ENCODE measurements around the gene ZCCHC4. TPM values are rescaled to one million over a fixed set of nuclear protein-coding genes. Genes with fewer than 3 reads are reported as not detected.

Gene ZCCHC4
- total and polyA plus RNA-seq, 2 of the 4 experiments (the other 2 are of a cell fraction) = 7.9 to 8.1 TPM

DNA sequence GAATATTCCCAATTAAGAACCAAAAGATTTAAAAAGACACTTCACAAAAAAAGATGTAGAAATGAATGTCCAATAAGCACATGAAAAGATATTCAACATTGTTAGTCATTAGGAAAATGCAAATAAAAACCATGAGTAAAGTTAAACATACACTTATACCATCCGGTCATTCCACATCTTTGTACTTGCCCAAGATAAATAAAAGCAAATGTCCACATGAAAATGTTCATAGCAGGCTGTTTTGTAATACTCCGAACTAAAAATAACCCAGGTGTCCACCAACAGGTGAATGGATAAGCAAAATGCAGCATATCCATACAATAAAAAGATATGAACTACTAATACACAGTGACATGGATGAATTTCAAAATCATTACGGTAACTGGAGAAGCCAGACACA is 28.6 kb upstream of the ZCCHC4 start:
- no peaks in the 10 kb centered on the region for H3K36me3 ChIP-seq (ENCODE audit: control insufficient read depth, insufficient read depth, low read length)
- no peaks in the 10 kb centered on the region for H3K9me1 ChIP-seq (ENCODE audit: insufficient read depth, low read length)
- no peaks in the 10 kb centered on the region for H3K27me3 ChIP-seq (ENCODE audit: control insufficient read depth, insufficient read depth, low read length)
- no peak overlapping the region for H2AFZ ChIP-seq (replicated peaks; ENCODE audit: low read length, poor library complexity)
- CTCF ChIA-PET = no interaction called here
- no peak overlapping the region for H3K18ac ChIP-seq (ENCODE audit: low read depth, low read length)
- no peaks in the 10 kb centered on the region for H3K9me3 ChIP-seq (ENCODE audit: control insufficient read depth, insufficient read depth, low read length)
- no peak overlapping the region for H3K23ac ChIP-seq (ENCODE audit: low read depth, low read length)
- no peaks in the 10 kb centered on the region for H3K79me1 ChIP-seq (ENCODE audit: low read depth in 1 of 2, low read length in 2 of 2)
- intact Hi-C loops (cut with micrococcal nuclease) (no loop called here), dilution Hi-C loops (cut with HindIII; ENCODE audit: low sequenced_read_pairs, unreplicated experiment) (no loop called here), in situ Hi-C loops (cut with MboI; ENCODE audit: low sequenced_read_pairs) (no loop called here)
- no peak overlapping the region for H3K56ac ChIP-seq (ENCODE audit: extremely low read depth, insufficient read depth, low read length)
- H3K27ac ChIP-seq (ENCODE audit: insufficient read depth, low read length) = no peak overlapping the region
- H3K4me3 ChIP-seq (ENCODE audit: insufficient read depth, low read depth, low read length) = no peak overlapping the region
- no CpG with 5 or more reads among the region's 3 CpGs for WGBS, 2 experiments (ENCODE audit: extremely low coverage in 2 of 2, insufficient read length in 1 of 2)
- H2BK15ac ChIP-seq (ENCODE audit: low read depth, low read length) = no peak overlapping the region
- POLR2A ChIA-PET (ENCODE audit: unreplicated experiment) = no interaction called here
- no peaks in the 10 kb centered on the region for H4K20me1 ChIP-seq (ENCODE audit: insufficient read depth, low read length)
- ATAC-seq (ENCODE audit: low read depth) = no peak
- H4K5ac ChIP-seq (ENCODE audit: low read depth, low read length) = no peak overlapping the region
- no peak for TF ChIP-seq CHD1 (IDR thresholded peaks at IDR 0.05; ENCODE audit: low read depth, low read length)
- no peak for TF ChIP-seq MAZ (IDR thresholded peaks at IDR 0.05; ENCODE audit: borderline replicate concordance, low read depth, low read length)
- TF ChIP-seq, protein P1, sequence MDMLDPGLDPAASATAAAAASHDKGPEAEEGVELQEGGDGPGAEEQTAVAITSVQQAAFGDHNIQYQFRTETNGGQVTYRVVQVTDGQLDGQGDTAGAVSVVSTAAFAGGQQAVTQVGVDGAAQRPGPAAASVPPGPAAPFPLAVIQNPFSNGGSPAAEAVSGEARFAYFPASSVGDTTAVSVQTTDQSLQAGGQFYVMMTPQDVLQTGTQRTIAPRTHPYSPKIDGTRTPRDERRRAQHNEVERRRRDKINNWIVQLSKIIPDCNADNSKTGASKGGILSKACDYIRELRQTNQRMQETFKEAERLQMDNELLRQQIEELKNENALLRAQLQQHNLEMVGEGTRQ (IDR thresholded peaks at IDR 0.05; ENCODE audit: low read depth, low read length) = no peak
- TF ChIP-seq RAD21 (IDR thresholded peaks at IDR 0.05; ENCODE audit: low read length) = no peak
- TF ChIP-seq, protein P2, sequence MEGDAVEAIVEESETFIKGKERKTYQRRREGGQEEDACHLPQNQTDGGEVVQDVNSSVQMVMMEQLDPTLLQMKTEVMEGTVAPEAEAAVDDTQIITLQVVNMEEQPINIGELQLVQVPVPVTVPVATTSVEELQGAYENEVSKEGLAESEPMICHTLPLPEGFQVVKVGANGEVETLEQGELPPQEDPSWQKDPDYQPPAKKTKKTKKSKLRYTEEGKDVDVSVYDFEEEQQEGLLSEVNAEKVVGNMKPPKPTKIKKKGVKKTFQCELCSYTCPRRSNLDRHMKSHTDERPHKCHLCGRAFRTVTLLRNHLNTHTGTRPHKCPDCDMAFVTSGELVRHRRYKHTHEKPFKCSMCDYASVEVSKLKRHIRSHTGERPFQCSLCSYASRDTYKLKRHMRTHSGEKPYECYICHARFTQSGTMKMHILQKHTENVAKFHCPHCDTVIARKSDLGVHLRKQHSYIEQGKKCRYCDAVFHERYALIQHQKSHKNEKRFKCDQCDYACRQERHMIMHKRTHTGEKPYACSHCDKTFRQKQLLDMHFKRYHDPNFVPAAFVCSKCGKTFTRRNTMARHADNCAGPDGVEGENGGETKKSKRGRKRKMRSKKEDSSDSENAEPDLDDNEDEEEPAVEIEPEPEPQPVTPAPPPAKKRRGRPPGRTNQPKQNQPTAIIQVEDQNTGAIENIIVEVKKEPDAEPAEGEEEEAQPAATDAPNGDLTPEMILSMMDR (conservative IDR thresholded peaks at IDR 0.05; ENCODE audit: low read depth, low read length) = no peak
- TF ChIP-seq BHLHE40 (IDR thresholded peaks at IDR 0.05; ENCODE audit: low read depth, low read length) = no peak
- TF ChIP-seq CEBPB (IDR thresholded peaks at IDR 0.05; ENCODE audit: low read depth, low read length) = no peak
- TF ChIP-seq POLR2A (IDR thresholded peaks at IDR 0.05; ENCODE audit: low read depth, low read length) = no peak
- H4K91ac ChIP-seq (ENCODE audit: insufficient read depth, low read depth, low read length) = no peak overlapping the region
- H3K9ac ChIP-seq (ENCODE audit: low read depth, low read length) = no peak overlapping the region
- H2AK9ac ChIP-seq (replicated peaks; ENCODE audit: low read depth, low read length, poor library complexity) = no peak overlapping the region
- H3K14ac ChIP-seq (replicated peaks; ENCODE audit: low read depth, low read length) = no peak overlapping the region
- H3K4me1 ChIP-seq (ENCODE audit: control insufficient read depth, insufficient read depth, low read length) = no peaks in the 10 kb centered on the region
- no peak overlapping the region for H2BK120ac ChIP-seq (ENCODE audit: low read depth, low read length)
- H3K4ac ChIP-seq (ENCODE audit: low read depth, low read length) = no peak overlapping the region
- H2BK5ac ChIP-seq (ENCODE audit: low read depth, low read length, poor library complexity, severe bottlenecking) = no peak overlapping the region
- H2AK5ac ChIP-seq (ENCODE audit: low read depth, low read length) = no peak overlapping the region
- no peak overlapping the region for H4K8ac ChIP-seq (ENCODE audit: low read depth in 2 of 2, low read length in 2 of 2)
- H2BK20ac ChIP-seq (ENCODE audit: low read depth, low read length) = no peak overlapping the region
- no peak overlapping the region for H3K4me2 ChIP-seq (ENCODE audit: low read depth, low read length)
- BruUV-seq (replicated peaks) = no TSS peak
- DNase-seq = no peak

Data from IMR-90 (cell line).